OCI-LY3 (cell line): ENCODE measurements around the gene MYCN.

Source experiments
- EZH2phosphoT487 ChIP-seq: fragments of 200-600 bp; shearing (Covaris generic); IDR thresholded peaks from 2 replicates; pipeline ENCODE4 v1.6.1; 2018; ENCODE audit warnings: antibody characterized with exemption, mixed run types, low read depth
- TF ChIP-seq, protein P1 (sequence below): fragments of 200-600, 300-600 bp; sonication (generic); IDR thresholded peaks from 2 replicates; pipeline ENCODE4 v1.5.1; 2014; ENCODE audit warnings: antibody characterized with exemption, low read length, low read depth

DNA sequence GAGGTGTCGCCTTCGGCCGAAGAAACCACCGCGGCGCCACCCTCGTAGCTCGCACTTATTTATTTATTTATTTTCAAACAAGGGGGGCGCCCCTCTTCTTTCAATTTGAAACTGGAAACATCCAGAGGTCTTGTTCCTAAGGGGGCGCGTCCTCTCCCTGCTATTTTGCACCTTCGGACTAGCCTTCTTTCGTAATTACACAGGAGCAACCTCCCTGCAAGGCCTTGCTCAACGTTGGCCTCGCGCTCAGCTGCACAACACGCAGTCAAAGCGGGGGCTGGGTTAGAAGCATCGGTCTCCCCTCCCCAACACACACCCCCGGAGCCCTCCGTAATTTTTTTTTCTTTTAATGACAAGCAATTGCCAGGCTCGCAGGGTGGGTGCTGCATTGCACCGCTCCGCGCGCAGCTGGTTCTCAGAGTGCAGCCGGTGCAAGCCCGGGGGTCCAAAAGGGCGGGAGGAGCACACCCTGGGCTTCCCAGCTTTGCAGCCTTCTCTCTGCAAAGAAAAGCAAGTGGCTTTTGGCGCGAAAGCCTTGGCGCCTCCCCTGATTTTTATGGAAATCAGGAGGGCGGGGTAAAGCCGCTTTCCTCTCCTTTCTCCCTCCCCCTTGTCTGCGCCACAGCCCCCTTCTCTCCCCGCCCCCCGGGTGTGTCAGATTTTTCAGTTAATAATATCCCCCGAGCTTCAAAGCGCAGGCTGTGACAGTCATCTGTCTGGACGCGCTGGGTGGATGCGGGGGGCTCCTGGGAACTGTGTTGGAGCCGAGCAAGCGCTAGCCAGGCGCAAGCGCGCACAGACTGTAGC lies at the start of gene MYCN:
- TF ChIP-seq, protein P1, sequence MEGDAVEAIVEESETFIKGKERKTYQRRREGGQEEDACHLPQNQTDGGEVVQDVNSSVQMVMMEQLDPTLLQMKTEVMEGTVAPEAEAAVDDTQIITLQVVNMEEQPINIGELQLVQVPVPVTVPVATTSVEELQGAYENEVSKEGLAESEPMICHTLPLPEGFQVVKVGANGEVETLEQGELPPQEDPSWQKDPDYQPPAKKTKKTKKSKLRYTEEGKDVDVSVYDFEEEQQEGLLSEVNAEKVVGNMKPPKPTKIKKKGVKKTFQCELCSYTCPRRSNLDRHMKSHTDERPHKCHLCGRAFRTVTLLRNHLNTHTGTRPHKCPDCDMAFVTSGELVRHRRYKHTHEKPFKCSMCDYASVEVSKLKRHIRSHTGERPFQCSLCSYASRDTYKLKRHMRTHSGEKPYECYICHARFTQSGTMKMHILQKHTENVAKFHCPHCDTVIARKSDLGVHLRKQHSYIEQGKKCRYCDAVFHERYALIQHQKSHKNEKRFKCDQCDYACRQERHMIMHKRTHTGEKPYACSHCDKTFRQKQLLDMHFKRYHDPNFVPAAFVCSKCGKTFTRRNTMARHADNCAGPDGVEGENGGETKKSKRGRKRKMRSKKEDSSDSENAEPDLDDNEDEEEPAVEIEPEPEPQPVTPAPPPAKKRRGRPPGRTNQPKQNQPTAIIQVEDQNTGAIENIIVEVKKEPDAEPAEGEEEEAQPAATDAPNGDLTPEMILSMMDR, result peak; percentile 62
- TF ChIP-seq EZH2phosphoT487, result no peak
